ENCODE results near the gene XAB2.

The XAB2 gene

GRCh38 chr19:7570761-7571160 is 58.6 kb downstream of the XAB2 start (continued):
- no peak for TF ChIP-seq ZNF148 (tag by site-specific recombination; IDR thresholded peaks at IDR 0.05; ENCODE audit: borderline replicate concordance)
- TF ChIP-seq ZBTB10 (tag by site-specific recombination; IDR thresholded peaks at IDR 0.05): no peak

All from HEK293 (cell line).